ENCODE data around the gene CCDC110. TPM values are rescaled to one million over a fixed set of nuclear protein-coding genes. Genes with fewer than 3 reads are reported as not detected.

CCDC110 gene
- total and polyA plus RNA-seq, 9 of the 15 experiments (the other 6 are each of a cell fraction or from before 2014, with no cell fraction given) = 0.04 to 0.35 (median 0.07) TPM; not detected in 4

GRCh38 chr4:185395956-185396723 lies 75.4 kb downstream of the CCDC110 start (continued):
- no peak for TF ChIP-seq DNMT1 (IDR thresholded peaks at IDR 0.05)
- no peak for TF ChIP-seq OTX1 (CRISPR knock-in tag; IDR thresholded peaks at IDR 0.05)
- 0 out of 2 replicates have a peak, but pooled peaks have one; percentile 16 for TF ChIP-seq MBD2 (IDR thresholded peaks at IDR 0.05; ENCODE audit: borderline replicate concordance, low read depth)
- TF ChIP-seq ZNF407 (IDR thresholded peaks at IDR 0.05; ENCODE audit: low read depth) = no peak
- TF ChIP-seq LARP7 (IDR thresholded peaks at IDR 0.05) = peak; percentile 62; the same call in 1 of the 2 replicates
- 0 out of 2 replicates have a peak, but pooled peaks have one; percentile 25 for TF ChIP-seq RAD51 (IDR thresholded peaks at IDR 0.05; ENCODE audit: borderline replicate concordance, low read depth)
- peak; percentile 25 for TF ChIP-seq TBP (optimal IDR thresholded peaks at IDR 0.05; ENCODE audit: low read depth, low read length)
- TF ChIP-seq FOXK1 (CRISPR knock-in tag; IDR thresholded peaks at IDR 0.05; ENCODE audit: borderline replicate concordance) = peak; percentile 91; the same call in 1 of the 2 replicates
- peak; percentile 92; the same call in 1 of the 2 replicates for TF ChIP-seq ZNF511 (CRISPR knock-in tag; IDR thresholded peaks at IDR 0.05)
- TF ChIP-seq ESRRA (IDR thresholded peaks at IDR 0.05; ENCODE audit: borderline replicate concordance, low read depth) = peak; percentile 49; the same call in 1 of the 2 replicates
- 0 out of 2 replicates have a peak, but pooled peaks have one; percentile 27 for TF ChIP-seq ZNF124 (CRISPR knock-in tag; IDR thresholded peaks at IDR 0.05)

Measured in K562 (cell line).